AG10803 (cell line): ENCODE results near the gene ABLIM3.

Experiments
- DNase-seq: peaks from one replicate; pipeline ENCODE4 v3.0.0; 2010; ENCODE audit warnings: low read depth
- H3K4me3 ChIP-seq: 2 replicates; pipeline ENCODE4 v1.5.1; 2011; ENCODE audit warnings: mild to moderate bottlenecking, low read length, control low read depth
- TF ChIP-seq, protein P1 (sequence below): conservative IDR thresholded peaks from 2 replicates; pipeline ENCODE4 v1.5.1; 2011; ENCODE audit warnings: mild to moderate bottlenecking, low read length, control low read depth, inconsistent platforms

The ABLIM3 gene

DNA sequence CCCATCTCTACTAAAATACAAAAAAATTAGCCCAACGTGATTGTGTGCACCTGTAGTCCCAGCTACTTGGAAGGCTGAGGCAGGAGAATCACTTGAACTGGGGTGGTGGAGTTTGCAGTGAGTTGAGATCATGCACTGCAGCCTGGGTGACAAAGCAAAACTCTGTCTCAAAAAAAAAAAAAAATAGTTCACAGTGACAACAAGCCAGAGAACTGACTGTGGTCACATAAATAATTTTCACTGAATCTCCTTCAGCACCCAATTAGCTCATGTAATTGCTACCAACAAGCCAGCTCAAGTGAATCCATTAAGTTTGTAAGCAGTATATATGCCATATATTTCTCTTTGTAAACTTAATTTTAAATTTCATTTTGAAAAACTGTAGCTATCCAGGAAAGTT lies 115.8 kb downstream of the ABLIM3 start:
- TF ChIP-seq, protein P1, sequence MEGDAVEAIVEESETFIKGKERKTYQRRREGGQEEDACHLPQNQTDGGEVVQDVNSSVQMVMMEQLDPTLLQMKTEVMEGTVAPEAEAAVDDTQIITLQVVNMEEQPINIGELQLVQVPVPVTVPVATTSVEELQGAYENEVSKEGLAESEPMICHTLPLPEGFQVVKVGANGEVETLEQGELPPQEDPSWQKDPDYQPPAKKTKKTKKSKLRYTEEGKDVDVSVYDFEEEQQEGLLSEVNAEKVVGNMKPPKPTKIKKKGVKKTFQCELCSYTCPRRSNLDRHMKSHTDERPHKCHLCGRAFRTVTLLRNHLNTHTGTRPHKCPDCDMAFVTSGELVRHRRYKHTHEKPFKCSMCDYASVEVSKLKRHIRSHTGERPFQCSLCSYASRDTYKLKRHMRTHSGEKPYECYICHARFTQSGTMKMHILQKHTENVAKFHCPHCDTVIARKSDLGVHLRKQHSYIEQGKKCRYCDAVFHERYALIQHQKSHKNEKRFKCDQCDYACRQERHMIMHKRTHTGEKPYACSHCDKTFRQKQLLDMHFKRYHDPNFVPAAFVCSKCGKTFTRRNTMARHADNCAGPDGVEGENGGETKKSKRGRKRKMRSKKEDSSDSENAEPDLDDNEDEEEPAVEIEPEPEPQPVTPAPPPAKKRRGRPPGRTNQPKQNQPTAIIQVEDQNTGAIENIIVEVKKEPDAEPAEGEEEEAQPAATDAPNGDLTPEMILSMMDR: no peak
- DNase-seq: peak; percentile 44
- H3K4me3 ChIP-seq: no peak overlapping the region

DNA sequence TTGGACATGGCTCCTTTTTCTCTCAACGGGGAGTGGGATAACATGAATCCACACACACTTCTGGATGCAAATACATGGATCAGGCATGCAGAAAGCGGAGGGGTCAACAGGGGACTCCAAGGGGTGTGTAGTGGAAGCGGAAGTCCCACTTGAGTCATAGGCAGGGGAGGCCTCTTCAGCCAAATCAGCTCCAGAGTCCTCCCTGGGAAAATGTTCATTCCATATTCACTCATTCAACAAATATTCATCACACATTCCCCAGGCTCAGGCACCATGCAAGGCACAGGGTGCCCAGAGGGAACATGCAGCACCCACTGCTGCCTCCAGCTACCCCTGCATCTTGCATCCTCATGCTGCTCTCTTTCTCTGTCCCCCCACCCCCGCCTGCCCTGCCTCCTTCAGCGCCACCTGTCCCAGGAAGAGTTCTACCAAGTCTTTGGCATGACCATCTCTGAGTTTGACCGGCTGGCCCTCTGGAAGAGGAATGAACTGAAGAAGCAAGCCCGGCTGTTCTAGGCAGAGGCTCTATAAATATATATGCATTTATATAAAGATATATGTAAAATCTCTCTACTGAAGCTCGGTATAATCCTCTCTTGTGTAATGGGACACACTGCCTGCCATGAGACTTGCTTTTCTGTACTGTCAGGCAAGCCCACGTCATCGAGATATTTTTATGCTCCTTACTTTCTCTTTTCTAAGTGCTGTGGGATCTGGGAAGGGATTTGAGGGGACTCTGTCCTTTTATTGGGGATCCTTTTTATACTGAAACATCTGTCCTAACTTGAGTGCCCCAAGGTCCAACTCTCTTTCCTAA lies 116.8 kb downstream of the ABLIM3 start:
- peak; percentile 80 for DNase-seq
- TF ChIP-seq, protein P1: no peak
- H3K4me3 ChIP-seq: no peak overlapping the region

DNA sequence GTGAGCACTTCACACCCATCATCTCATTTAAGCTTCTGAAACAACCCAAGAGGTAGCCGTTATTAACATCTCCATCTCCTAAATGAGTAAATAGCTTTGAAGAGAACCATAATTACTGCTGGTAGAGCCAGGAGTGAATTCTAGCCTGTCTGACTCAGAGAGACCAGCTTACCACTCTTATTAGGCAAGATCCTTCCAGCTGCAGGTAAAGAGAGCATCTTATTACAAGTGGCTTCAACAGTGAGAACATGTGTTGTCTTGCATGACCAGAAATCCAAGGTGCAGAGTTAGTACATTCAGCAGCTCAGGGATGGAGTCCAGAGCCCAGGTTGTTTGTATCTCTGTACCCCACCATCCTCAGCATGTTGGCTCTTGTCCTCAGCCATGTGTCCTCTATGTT lies 119.5 kb downstream of the ABLIM3 start:
- DNase-seq: no peak
- TF ChIP-seq, protein P1: no peak
- H3K4me3 ChIP-seq: no peak overlapping the region

DNA sequence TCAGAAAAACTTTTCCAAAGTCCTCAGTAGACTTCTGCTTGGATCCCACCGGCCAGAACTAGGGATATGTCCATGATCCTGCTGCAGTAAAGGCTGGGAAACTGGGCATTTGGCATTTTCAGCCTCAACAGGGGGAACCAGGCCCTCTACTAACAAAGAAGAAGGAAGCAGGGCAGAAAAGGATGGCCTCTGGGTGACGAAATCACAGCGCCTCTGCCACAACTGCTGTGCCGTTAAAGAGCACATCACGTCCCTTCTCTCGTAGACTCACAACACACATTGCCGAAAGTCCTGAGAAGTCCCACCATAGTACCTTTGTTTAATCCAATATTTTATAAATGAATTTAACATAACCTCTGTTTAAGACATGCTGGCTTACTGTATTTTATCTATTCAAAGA lies 120.0 kb downstream of the ABLIM3 start:
- no peak for DNase-seq
- H3K4me3 ChIP-seq: no peak overlapping the region
- TF ChIP-seq, protein P1: no peak

DNA sequence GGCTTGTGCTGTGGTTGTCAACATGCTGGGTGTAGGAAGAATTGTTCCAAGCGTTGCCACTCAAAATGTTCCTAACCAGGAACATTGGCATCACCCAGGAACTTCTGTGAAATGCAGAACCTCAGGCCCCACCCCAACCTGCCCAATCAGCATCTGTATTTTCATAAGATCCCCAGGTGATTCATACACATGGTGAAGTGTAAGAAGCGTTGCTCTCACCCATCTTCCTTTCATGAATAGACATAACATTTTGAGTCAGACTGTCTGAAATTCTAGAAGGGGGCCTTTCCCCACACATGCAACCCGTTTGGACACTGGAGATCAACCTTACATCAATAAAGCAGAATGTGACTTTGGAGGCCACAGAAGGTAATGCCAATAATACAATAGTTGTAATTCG lies 121.0 kb downstream of the ABLIM3 start:
- no peak overlapping the region for H3K4me3 ChIP-seq
- TF ChIP-seq, protein P1: no peak
- no peak for DNase-seq

DNA sequence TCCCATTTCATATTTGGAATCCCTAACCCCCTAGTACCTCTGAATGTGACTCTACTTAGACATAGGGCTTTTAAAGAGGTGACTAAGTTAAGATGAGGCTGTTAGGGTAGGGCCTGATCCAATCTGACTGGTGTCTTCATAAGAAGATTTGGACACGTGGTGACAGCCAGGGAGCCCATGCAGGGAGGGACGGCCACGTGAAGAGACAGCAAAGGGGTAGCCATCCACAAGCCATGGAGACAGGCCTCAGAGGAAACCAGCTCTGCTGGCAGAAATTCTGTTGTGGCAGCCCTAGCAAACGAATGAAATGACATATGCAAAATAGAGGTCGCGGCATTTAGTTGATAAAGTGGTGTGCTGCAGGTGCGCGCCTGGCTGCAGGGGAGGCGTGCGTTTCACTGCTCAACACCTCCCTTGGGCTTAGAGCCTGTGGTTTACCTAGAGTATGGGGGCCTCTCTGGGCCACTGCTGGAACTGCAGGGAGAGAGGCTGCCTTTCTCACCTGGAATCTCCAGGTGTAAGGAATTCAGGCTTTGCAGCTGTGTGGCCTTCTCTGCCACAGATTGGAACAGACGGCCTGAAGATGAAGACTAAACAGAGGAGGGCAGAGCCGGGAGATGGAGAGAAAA lies 123.3 kb downstream of the ABLIM3 start:
- TF ChIP-seq, protein P1: 0 out of 2 replicates have a peak, but pooled peaks have one; percentile 18
- H3K4me3 ChIP-seq: no peak overlapping the region
- DNase-seq: no peak

DNA sequence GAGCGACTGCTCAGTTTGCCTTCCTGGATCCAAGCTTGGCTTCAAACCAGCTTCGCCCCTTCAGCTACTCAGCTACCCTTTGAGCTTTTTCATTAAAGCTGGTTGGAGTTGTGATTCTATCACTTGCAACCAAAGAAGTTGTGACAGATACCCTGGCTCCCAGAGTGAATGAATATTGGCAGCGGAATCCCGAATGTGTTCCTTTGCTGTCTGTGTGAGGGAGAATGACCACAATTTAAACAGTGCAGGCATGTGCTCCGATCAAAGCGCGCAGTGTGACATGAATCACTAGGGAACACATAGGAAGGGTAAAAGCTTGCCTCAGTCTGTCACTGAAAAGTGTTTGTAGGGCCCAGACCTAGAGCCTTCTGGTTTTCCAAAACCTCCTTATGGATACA lies 123.8 kb downstream of the ABLIM3 start:
- DNase-seq: no peak
- H3K4me3 ChIP-seq: no peak overlapping the region
- TF ChIP-seq, protein P1: no peak
